Activated naive CD4-positive, alpha-beta T cell treated with anti-CD3 and anti-CD28 coated beads, Interleukin-2, amount 50 U/mL, for 16 hours (primary cell): ENCODE results near the gene FPR3.
"Not testable (repeated sequence)": the region's sequence is repeated elsewhere in the genome, so short reads cannot be mapped to it uniquely, and the experiment has no call there.

Experiments used
- DNase-seq: peaks from one replicate; pipeline ENCODE4 v3.0.0-alpha.2; 2020

Gene FPR3, protein sequence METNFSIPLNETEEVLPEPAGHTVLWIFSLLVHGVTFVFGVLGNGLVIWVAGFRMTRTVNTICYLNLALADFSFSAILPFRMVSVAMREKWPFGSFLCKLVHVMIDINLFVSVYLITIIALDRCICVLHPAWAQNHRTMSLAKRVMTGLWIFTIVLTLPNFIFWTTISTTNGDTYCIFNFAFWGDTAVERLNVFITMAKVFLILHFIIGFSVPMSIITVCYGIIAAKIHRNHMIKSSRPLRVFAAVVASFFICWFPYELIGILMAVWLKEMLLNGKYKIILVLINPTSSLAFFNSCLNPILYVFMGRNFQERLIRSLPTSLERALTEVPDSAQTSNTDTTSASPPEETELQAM

DNA sequence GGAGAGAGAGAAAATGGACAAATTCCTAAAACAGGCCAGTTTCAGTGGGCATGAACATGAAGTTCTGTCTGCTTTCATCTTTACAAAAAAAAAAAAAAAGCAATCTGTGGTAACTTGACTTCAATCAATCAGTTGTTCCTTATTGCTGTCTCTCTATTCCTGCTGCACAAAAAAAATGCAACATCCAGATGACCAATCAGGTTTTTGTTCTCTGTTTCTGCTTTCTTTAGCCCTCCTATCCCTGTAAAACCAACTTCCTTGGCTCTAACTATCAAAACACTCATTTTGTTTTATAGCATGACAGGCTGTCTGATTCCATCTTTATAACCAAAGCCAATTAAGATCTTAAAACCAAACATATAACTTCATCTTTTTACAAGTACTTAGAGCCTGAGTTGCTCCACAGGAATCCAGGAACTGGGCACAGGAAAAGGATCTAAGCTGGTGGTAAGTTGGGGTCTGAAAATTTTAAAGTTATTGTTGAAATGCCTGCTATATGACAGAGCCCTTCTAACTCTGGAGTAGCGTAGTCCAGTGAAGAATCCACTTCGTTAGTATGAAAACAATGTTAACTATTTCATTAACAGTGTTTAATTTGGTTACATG lies at the start of gene FPR3:
TSS of gene FPR3 (plus strand) at position 273 of the 606 bp plus-strand sequence. CDS start 28,592 bp downstream, outside the sequence.
- DNase-seq: no peak

DNA sequence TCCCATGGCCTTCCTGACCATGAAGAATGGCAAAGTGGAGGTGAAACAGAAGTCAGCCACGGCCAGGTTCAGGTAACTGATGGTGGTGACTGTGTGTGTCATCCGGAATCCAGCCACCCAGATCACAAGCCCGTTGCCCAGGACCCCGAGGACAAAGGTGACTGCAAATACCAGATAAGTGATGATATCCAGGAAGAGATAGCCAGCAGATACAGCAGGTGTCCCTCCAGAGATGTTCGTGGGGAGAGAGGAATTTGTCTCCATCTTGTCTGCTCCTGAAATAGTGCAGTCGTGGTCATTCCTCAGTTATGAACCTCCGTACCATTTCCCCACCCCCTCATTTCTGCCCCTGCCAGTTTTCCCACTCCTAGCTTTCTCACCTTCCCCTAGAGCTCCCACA lies 48.2 kb upstream of the FPR3 start:
- DNase-seq: no peak

DNA sequence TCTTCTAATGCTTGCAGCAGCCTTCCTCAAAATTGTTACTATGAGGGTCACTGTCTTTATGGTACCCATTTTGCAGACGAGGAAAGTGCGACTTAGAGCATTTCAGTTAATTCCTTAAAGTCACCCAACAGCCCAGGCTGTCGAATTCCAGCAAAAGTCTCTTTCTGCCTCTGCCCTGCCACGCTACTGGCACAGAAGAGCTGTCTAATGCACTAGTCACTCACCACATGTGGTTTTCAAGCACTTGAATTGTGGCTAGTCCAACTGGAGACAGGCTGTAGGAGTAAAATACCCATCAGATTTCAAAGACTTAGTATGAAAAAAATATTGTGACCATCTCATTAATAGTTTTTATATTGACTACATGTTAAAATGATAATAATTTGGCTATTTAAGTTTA lies 45.0 kb upstream of the FPR3 start:
- DNase-seq: no peak

DNA sequence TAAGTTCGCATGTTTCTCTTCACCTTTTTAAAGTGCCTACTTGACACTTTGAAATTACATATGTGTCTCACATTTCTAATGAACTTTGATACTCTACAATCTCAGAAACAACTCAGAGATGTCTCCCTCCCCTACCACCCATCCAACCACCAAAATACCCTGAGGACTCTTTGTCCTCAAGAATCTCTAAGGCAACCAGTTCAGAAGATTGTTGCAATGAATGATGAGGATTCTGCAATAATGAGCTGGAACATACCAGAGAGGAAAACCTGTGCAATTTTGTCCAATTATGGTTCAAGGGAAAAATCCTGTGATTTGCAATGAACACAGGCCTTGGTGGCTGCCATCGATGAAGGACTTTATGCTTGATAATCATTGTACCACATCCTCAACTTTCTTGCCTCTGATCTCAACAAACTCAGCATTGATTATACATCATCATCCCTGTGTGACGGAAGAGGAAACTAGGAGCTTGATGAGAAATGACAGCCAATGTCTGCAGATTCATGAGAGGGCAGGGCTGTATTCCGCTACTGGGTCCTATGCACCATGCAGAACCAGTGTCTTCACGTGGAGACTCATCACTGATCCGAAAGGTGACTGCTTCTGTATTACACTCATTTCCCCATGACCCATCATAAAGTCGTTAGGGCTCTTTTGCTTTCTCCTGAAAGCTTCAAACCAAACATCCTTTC lies 44.4 kb upstream of the FPR3 start:
- DNase-seq: no peak

DNA sequence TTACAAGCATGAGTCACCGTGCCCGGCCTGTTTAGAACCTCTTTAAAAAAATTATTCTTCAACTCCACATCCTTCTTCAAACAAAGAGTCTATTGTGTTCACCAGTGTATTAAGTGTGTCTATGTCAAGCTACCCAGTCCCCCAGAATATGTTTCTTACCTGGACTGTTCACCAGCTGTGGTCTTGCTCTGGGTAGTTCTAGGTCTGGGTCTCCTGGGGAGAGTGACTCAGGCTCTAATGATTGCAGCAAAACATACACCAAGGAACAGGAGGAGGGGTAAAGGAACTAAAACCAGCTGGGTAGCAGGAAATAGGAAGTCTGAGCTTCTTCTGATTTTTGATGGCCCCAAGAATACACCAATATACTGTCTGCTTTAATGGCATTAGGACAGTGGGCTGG lies 43.3 kb upstream of the FPR3 start, which contains the start of gene FPR1:
TSS of gene FPR1 (minus strand) at position 224 of the 400 bp plus-strand sequence. CDS start 4,884 bp downstream, outside the sequence.
- no peak for DNase-seq

DNA sequence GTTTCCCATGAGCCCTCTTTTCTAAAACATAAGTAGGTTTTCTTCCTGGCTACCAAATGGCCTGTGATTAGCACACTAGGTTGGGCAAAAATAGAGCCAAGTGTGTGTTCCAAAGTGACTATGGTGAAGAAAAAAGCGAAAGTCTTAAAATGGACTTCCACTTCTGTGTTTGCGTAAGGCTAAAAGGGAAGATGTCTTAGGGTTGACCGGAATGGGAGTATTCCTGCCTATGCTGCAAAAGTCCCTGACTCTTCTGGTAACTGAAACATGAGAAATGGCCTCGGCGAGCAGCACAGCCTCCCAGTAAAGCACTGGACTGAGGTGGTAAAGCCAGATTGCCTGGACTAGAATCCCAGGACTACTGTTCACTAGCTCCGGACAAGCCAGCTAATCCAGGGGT lies 40.8 kb upstream of the FPR3 start:
- DNase-seq: no peak

DNA sequence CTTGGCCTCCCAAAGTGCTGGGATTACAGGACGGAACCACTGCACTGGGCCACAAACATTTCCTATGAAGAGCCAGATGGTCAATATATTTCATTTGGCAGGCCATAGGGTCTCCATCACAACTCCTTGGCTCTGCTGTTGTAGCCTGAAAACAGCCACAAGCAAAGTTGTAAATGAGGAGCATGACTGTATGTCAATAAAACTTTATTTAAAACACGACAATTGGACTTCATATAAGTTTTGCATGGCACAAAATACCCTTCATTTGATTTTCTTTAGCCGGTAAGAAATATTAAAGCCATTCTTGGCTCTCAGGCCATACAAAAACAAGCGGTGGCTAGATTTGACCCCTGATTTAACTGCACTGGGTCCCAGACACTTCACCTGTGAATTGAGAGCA lies 40.2 kb upstream of the FPR3 start:
- no peak for DNase-seq

DNA sequence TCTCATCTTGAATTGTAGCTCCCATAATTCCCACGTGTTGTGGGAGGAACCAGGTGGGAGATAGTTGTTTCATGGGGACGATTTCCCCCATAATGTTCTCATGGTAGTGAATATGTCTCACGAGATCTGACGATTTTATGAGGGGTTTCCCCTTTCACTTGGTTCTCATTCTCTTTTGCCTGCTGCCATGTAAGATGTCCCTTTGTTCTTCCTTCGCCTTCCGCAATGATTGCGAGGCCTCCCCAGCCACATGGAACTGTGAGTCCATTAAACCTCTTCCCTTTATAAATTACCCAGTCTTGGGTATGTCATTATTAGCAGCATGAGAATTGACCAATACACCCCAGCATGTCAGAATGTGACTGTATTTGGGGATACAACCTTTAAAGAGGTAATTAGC lies 39.4 kb upstream of the FPR3 start:
- no peak for DNase-seq

DNA sequence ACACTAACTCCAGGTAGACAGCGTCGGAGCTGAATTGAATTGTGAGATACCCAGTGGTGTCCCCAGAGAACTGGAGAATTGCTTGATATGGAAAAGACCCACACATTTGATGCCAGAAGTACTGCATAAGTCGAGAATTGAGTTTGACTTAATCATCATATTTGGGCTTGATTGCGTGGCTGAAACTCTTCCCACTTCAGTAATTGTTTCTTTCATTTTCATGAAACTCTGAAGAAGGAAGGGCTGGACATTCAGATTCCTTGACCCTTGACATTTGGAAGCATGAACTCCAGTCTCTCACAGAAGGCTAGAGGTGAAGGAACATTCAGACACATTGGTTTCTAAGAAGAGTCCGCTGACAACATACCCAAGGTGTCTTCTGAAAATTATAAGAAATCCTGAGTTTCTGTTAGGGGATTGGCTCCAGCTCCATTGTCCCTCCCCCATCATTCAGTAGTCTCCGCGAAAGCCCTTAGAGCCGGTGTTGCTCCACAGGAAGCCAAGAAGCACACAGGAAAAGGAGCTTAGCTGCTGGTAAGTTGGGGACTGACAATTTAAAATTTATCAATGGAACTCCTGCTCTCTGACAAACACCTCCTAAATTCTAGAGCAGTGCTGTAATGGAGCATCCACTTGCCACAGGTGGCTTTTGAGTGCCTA lies 34.1 kb upstream of the FPR3 start, which contains the start of gene FPR2:
TSS of gene FPR2 (plus strand) at position 484 of the 660 bp plus-strand sequence. CDS start 7,479 bp downstream, outside the sequence.
- no peak for DNase-seq

DNA sequence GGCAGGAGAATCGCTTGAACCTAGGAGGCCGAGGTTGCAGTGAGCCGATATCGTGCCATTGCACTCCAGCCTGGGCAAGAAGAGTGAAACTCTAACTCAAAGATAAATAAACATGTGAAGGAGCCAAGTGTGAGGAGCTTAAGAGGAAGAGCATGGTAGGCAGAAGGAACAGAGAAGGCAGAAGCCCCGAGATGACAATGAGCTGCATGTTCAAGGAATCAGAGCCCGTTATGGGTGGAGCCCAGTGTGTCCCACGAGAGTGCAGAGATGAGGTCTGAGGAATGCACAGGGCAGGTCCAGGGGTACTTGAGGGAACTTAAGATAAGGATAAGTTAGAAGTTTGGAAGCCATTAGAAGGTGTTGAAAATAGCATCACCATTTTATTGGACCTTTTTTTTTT lies 33.3 kb upstream of the FPR3 start:
- no peak for DNase-seq

DNA sequence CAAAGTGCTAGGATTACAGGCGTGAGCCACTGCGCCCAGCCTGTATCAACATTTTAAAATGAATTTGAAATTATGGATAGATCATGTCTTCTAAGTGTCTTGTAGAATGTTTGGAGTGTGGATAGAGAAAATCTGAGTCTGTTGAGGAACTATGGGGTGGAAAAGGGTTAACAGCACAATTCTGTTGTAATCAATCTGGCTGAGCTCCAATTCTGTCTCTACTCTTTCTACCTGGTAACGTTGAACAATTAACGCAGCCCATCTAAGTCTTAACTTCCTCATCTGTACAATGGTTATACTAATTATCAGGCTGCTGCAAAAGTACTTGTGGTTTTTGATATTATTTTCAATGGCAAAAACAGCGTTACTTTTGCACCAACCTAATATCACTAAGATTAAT lies 29.9 kb upstream of the FPR3 start:
- DNase-seq: no peak

DNA sequence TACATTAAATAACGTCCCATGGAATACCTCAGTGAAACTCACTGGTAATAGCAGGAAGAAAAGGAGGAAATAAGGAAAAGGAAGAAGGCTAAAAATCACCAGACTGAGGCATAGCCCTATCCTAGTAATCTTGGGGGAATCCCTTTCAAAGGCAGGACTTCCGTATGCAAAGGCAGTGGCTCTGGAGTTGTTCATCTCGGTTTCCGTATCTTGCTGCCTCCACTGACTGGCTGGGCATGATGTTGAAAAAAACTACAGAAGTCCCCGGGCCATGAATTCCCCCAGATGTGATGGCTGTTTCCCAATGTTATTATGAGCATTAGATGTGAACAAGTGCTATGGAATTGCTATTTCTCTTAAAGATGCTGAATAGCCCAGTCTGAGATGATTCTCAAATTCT lies 28.5 kb upstream of the FPR3 start:
- no peak for DNase-seq

DNA sequence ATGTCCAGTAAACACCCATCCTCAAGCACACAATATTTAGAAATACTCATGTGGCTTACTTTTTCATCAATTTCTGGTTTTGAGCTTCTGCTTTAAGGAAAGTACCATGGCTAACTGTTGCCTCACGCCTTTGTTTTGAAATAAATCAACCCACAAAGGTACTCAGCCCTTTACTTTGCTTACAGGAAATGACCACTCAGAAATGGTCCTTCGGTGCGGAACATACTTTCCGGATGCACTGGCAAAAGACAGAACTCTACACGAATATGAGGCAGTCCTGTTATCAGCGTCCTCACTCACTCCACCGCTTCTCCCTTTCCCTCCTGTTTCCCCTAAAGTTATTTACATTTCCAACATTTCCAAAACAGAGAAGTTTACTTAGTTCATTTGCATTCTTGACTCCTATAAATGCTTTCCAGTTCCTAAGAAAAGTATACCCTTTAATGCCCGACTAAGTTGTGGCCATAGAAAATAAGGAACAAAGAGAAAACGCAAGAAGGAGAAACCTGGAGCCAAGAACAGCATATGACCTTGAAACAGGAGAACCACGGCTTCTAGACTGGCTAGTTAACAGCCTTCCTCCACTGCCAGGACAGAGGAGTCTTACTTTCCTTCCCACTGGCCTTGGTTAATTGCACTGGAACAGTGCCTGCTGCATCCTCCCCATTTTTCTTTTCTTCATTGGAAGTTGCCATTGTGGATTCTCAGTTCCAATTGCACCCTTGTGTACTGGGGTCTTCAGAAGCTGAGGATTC lies 23.4 kb upstream of the FPR3 start:
- DNase-seq: no peak

DNA sequence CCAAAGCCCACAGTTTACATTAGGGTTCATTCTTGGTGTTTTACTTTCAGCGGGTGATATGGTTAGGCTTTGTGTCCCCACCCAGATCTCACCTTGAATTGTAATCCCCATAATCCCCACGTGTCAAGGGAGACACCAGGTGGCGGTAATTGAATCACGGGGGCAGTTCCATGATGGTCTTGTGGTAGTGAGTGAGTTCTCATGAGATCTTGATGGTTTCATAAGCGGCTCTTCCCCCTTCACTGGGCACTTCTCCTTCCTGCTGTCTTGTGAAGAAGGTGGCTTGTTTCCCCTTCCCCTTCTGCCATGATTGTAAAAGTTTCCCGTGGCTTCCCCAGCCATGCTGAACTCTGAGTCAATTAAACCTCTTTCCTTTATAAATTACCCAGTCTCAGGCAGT lies 22.0 kb upstream of the FPR3 start:
- DNase-seq: no peak

DNA sequence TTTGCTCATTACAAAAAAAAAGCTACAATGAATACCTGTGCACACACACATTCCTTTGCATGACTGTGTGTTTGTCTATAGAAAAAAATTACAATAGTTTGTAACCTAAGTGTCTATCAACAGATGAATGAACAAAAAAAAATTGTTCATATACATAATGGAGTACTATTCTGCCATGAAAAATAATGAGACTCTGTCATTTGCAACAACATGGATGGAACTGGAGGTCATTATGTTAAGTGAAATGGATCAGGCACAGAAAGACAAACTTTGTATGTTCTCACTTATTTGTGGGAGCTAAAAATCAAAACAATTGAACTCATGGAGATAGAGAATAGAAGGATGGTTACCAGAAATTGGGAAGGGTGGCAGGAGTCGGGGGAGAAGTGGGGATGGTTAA lies 18.4 kb upstream of the FPR3 start:
- not testable (repeated sequence) for DNase-seq

DNA sequence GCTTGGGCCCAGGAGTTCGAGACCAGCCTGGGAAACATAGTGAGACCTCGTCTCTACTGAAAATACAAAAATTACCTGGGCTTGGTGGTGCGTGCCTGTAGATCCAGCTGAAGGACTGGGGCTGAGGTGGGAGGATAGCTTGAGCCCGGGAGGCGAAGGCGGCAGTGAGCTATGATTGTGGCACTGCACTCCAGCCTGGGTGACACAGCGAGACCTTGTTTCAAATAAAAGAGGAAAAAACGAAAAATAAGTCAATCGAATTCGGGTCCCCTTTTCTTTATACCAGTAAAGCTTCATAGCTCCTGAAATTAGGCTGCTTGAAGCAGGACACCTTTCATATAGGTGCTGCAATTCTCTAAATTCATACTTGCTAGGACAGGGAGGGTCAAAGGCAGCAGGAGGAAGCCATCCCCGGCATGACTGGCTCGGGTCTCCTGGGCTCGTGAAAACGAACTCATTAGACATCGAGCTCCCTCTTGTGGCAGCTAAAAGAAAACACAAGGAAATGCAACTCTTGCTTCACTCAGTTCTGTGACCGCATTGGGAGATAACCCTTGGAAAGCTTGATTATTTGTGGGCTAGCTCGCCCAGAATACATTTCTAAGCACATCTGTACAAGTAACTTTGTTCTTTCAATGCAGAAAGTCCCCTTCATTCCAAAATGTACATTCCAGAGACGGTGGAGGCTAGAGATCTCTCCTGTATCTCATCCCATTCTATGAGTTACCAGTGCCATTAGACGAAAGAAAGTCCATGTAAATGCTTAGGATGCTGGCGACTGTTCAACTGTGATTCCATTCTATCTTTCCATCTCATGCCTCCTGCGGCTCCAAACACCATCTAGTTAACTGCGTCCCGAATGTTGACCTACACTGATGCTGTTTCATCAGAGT lies 17.1 kb upstream of the FPR3 start:
- DNase-seq: peak; percentile 37

DNA sequence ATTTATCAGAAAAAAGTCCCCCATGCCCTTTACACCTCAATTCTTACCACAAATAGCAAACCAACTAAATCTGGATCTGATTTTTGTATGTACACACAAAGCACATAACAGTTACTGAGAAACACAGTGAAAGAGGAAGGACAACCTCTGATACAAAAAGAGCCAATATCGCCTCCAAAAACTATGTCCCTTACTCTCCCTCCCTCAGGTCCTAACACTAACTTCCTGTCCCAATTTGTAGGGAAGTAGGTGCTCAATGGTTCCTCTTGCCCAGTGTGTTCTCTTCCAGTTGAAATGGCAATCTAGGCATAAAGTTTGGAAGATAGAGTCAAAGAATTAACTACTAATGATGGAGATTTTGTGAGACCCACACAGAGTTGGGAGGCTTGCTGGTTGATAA lies 15.8 kb upstream of the FPR3 start:
- DNase-seq: no peak

DNA sequence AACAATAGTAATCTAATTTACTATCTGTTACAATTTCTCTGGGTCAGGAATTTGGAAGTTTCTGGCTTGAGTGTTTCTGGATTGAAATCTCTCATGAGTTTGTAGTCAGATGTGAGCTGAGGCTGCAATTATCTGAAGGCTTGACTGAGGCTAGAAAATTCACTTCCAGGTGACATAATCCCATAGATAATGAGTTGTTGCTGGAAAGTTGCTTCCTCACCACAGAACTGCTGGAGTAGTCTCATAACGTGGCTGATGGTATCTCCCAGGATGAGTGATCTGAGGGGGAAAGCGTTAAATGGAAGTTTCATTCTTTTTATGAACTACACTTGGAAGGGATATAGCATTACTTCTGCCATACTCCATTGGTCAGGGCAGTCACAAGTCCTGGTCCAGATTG lies 15.3 kb upstream of the FPR3 start:
- no peak for DNase-seq

DNA sequence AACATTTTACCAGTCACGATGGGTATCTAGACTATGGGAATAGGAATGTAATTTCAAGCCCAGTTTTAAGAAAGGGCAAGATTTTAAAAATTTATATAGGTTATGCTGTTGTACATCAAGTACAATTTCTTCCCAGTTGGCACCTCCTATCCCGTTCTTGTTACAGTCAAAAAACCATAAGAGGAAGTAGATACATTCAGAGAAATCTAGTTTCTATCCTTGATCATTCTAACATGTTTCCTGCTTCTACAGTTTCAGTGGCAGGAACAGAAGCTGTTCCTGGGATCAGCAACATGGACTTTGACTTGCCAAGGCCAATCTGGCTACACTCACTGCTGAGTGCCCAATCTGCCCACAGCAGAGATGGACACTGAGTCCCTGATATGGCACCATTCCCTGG lies 14.7 kb upstream of the FPR3 start:
- no peak for DNase-seq

DNA sequence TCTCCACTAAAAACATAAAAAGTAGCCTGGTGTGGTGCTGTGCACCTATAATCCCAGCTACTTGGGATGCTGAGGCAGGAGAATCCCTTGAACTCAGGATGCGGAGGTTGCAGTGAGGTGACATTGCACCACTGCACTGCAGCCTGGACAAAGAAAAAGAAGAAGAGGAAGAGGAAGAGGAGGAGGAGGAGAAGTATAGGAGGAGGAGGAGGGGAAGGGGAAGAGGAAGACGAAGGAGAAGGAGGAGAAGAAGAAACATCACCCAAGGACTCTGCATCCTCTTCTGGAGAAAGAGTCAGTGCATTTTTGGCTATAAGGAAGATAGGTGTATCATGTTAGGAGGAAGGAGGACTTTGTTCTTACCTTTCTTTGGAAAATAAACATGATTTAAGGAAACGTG lies 13.0 kb upstream of the FPR3 start:
- DNase-seq: no peak

DNA sequence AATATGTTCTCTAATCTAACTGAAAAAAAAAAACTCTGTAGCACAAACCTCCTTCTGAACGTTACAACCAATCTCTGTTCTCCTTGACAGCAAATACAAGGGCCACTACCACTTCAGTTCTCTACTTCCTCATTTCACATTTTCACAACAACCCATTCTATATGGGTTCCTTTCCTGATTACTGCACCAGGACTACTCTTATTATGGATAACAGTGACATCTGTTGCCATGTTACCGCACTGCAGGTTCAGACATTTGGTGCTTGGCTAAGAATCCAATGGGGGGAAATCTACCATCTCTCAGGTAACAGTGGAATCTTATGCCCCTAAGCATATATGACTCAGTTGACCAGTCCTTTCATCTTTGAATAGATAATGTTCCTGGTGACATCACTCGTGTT lies 11.6 kb upstream of the FPR3 start:
- no peak for DNase-seq
